K562 (cell line): ENCODE data around the gene SHISA9. TPM values are rescaled to one million over a fixed set of nuclear protein-coding genes. Genes with fewer than 3 reads are reported as not detected.
A peak's percentile ranks its signal among the peaks of the same experiment; 100 is the strongest.

Experiments used
- ATAC-seq: fragments of 200-7000 bp; cut with Tn5 transposase; 3 replicates; pipeline ENCODE4 v1.9.1; 2020; ENCODE audit warnings: moderate library complexity
- BruUV-seq: library from RNA; stranded (reverse); fragments of 400-500 nt; replicated peaks from 2 replicates; lab custom pipeline; 2021; lab: Mats Ljungman, UMichigan
- CTCF ChIA-PET: fragments of 300-600 bp; formaldehyde crosslinking; extraction: SDS; loops from one replicate; lab custom pipeline; 2021; ENCODE audit warnings: low intra/inter-chr PET ratio; lab: Yijun Ruan, JAX
- POLR2A ChIA-PET: fragments of 300-600, 350-650 bp; sonication (Branson Sonifier 250); formaldehyde crosslinking; extraction: SDS; loops from one replicate; lab custom pipeline; 2021; ENCODE audit warnings: antibody characterized with exemption, inconsistent platforms; lab: Yijun Ruan, JAX
- DNase-seq, 4 experiments: peaks; one replicate each; pipeline versions ENCODE4 v3.0.0 to v3.0.0-alpha.2; 2011 to 2018; ENCODE audit warnings: low spot score in 3 of 4, mixed read lengths in 3 of 4; ENCODE audit errors: extremely low read depth in 1 of 4
- FAIRE-seq: peaks from 2 replicates; lab custom pipeline; 2011; peaks lifted over from hg19 to GRCh38; lab: Jason Lieb, UNC
- H2AFZ ChIP-seq: 2 replicates; pipeline ENCODE4 v1.6.0; 2011; ENCODE audit warnings: low read depth, low read length, control low read depth, inconsistent platforms
- H3K27ac ChIP-seq: fragments of 200-600 bp; 3 replicates; pipeline ENCODE4 v1.8.0; 2011; ENCODE audit warnings: low read depth, mild to moderate bottlenecking, control low read depth, inconsistent platforms, low read length, moderate library complexity, mixed read lengths; ENCODE audit errors: extremely low read depth
- H3K27me3 ChIP-seq, 2 experiments: fragments of 300-600 bp in 1 of 2; 2 replicates in 1 of 2; 3 replicates in 1 of 2; pipeline versions ENCODE4 v1.6.0 to v1.8.0; 2011; ENCODE audit warnings: inconsistent platforms in 2 of 2, low read length in 2 of 2, mild to moderate bottlenecking in 1 of 2, mixed read lengths in 1 of 2, moderate library complexity in 1 of 2; ENCODE audit not compliant: control insufficient read depth in 2 of 2, insufficient read depth in 2 of 2
- H3K36me3 ChIP-seq: fragments of 300-600 bp; 3 replicates; pipeline ENCODE4 v1.8.0; 2011; ENCODE audit warnings: mild to moderate bottlenecking, low read length, inconsistent platforms; ENCODE audit not compliant: control insufficient read depth, insufficient read depth
- H3K4me1 ChIP-seq, 2 experiments: fragments of 200-600 bp in 1 of 2; replicated peaks in 1 of 2; 2 replicates in 1 of 2; 3 replicates in 1 of 2; pipeline versions ENCODE4 v1.5.1 to v1.8.0; 2011; ENCODE audit warnings: inconsistent platforms in 2 of 2, low read length in 2 of 2, mild to moderate bottlenecking in 1 of 2, mixed read lengths in 1 of 2, moderate library complexity in 1 of 2; ENCODE audit not compliant: control insufficient read depth in 2 of 2, insufficient read depth in 2 of 2
- H3K4me2 ChIP-seq: 2 replicates; pipeline ENCODE4 v1.6.1; 2011; ENCODE audit warnings: low read length, control low read depth, inconsistent platforms, mixed read lengths; ENCODE audit not compliant: insufficient read depth
- H3K4me3 ChIP-seq: fragments of 200-600 bp; sonication (generic), shearing (Covaris generic); 2 replicates; pipeline ENCODE4 v1.5.1; 2016; ENCODE audit warnings: control low read depth, inconsistent platforms
- H3K79me2 ChIP-seq: fragments of 200-600 bp; 3 replicates; pipeline ENCODE4 v1.8.0; 2011; ENCODE audit warnings: low read length, inconsistent platforms; ENCODE audit not compliant: control insufficient read depth, insufficient read depth
- H3K9ac ChIP-seq, 2 experiments: 2 replicates each; pipeline versions ENCODE4 v1.6.0 to v1.6.1; 2011; ENCODE audit warnings: low read depth in 2 of 2, low read length in 2 of 2, control low read depth in 1 of 2, inconsistent platforms in 1 of 2, mild to moderate bottlenecking in 1 of 2, mixed read lengths in 1 of 2; ENCODE audit not compliant: insufficient read depth in 1 of 2
- H3K9me1 ChIP-seq: one replicate; pipeline ENCODE4 v1.6.0; 2011; ENCODE audit warnings: inconsistent platforms, mild to moderate bottlenecking, low read length, moderate library complexity; ENCODE audit not compliant: control insufficient read depth, insufficient read depth
- H3K9me3 ChIP-seq: replicated peaks from 2 replicates; pipeline ENCODE4 v1.5.1; 2011; ENCODE audit warnings: low read depth, low read length, inconsistent platforms; ENCODE audit not compliant: control insufficient read depth, insufficient read depth
- H4K20me1 ChIP-seq: replicated peaks from 2 replicates; pipeline ENCODE4 v1.6.1; 2011; ENCODE audit warnings: low read length, inconsistent platforms, mixed read lengths; ENCODE audit not compliant: control insufficient read depth, insufficient read depth
- CBX8 ChIP-seq: fragments of 200-600 bp; sonication (generic); IDR thresholded peaks from 2 replicates; pipeline ENCODE4 v1.6.1; 2012; ENCODE audit warnings: borderline replicate concordance, mixed run types, low read depth, mild to moderate bottlenecking, moderate library complexity, mixed read lengths, low read length, control low read depth, inconsistent platforms; ENCODE audit not compliant: poor library complexity, severe bottlenecking; ENCODE audit errors: extremely low read depth
- HDAC1 ChIP-seq, 2 experiments: fragments of 450-650 bp; IDR thresholded peaks; 2 replicates each; pipeline ENCODE4 v1.6.1; 2016 to 2017; ENCODE audit warnings: inconsistent platforms in 1 of 2, mild to moderate bottlenecking in 1 of 2, moderate library complexity in 1 of 2
- HDAC3 ChIP-seq: fragments of 450-650 bp; IDR thresholded peaks from 2 replicates; pipeline ENCODE4 v1.6.1; 2018; ENCODE audit warnings: borderline replicate concordance, mild to moderate bottlenecking, moderate library complexity; ENCODE audit not compliant: partially characterized antibody
- MED1 ChIP-seq: sonication (generic); formaldehyde crosslinking; IDR thresholded peaks from 2 replicates; pipeline ENCODE4 v1.8.1; 2023; ENCODE audit warnings: missing genetic modification reagents, borderline replicate concordance
- POLR3G ChIP-seq: IDR thresholded peaks from 2 replicates; pipeline ENCODE4 v1.6.1; 2011; ENCODE audit not compliant: insufficient read length, insufficient replicate concordance; ENCODE audit errors: extremely low read depth
- PRPF4 ChIP-seq: fragments of 200-400 bp; formaldehyde crosslinking; IDR thresholded peaks from one replicate; pipeline ENCODE4 v1.6.1; 2017; ENCODE audit warnings: low read length, low read depth, mild to moderate bottlenecking; ENCODE audit not compliant: insufficient read depth, poor library complexity, severe bottlenecking
- RAD21 ChIP-seq, 2 experiments: fragments of 250-450 bp in 1 of 2; fragments of 450-650 bp in 1 of 2; sonication (Bioruptor Pico) in 1 of 2; formaldehyde crosslinking in 1 of 2; IDR thresholded peaks in 1 of 2; conservative IDR thresholded peaks in 1 of 2; 2 replicates each; pipeline versions ENCODE4 v1.4.0 to v1.8.0; 2020 to 2022; ENCODE audit warnings: mild to moderate bottlenecking in 2 of 2, moderate library complexity in 1 of 2
- RAD51 ChIP-seq: fragments of 450-650 bp; IDR thresholded peaks from 2 replicates; pipeline ENCODE4 v1.7.1; 2016; ENCODE audit warnings: low read depth, mild to moderate bottlenecking, borderline replicate concordance
- RBM34 ChIP-seq: fragments of 200-400 bp; formaldehyde crosslinking; IDR thresholded peaks from 2 replicates; pipeline ENCODE4 v1.6.1; 2018; ENCODE audit warnings: low read length, borderline replicate concordance; ENCODE audit not compliant: insufficient read depth
- ZBED1 ChIP-seq: IDR thresholded peaks from 2 replicates; pipeline ENCODE4 v1.6.1; 2014
- ZNF668 ChIP-seq: fragments of 250-450 bp; sonication (Bioruptor Pico); IDR thresholded peaks from 2 replicates; pipeline ENCODE4 v1.8.0; 2022; ENCODE audit warnings: mild to moderate bottlenecking, inconsistent platforms
- ZSCAN32 ChIP-seq: fragments of 450-650 bp; formaldehyde crosslinking; IDR thresholded peaks from 2 replicates; pipeline ENCODE4 v1.4.0; 2020; ENCODE audit warnings: mild to moderate bottlenecking, moderate library complexity
- WGBS: fragments of 100-300 bp; shearing (Covaris generic); methylation state at CpG from one replicate; pipeline ENCODE4 v1.1.6; 2016; ENCODE audit warnings: low coverage, mixed read lengths; ENCODE audit not compliant: insufficient coverage; ENCODE audit errors: missing lambda C conversion rate; 5-methylcytosine and 5-hydroxymethylcytosine counted together
- in situ Hi-C: fragments of 300-500 bp; cut with MboI; formaldehyde crosslinking; loops from 4 replicates; pipeline ENCODE4 v1.15.0; 2018; ENCODE audit warnings: inconsistent platforms, mixed read lengths
- intact Hi-C: fragments of 100-400 bp; cut with micrococcal nuclease; formaldehyde crosslinking; loops from 2 replicates; pipeline ENCODE4 v1.14.2; 2022
- polyA plus RNA-seq, 8 experiments: library from polyadenylated mRNA; depleted of rRNA in 4 of 8; stranded (reverse) in 5 of 8; unstranded in 3 of 8; fragments of >200 nt; fragmentation: Nextera tagmentation in 2 of 8; fragmentation: Illumina TruSeq in 1 of 8; extraction: Ambion mirVana in 2 of 8; extraction: Trizol in 1 of 8; gene quantifications; 2 replicates each; pipeline versions ENCODE4 v1.2.1 to v1.2.3, GENCODE V29; 2011 to 2014; ENCODE audit warnings: inconsistent platforms in 1 of 8, missing spikeins in 1 of 8
- total RNA-seq, 7 experiments: library from RNA; depleted of rRNA in 6 of 7; stranded (reverse); fragments of >200 nt in 6 of 7; fragmentation: Illumina TruSeq in 2 of 7; extraction: Trizol in 2 of 7; gene quantifications; 2 replicates each; pipeline versions ENCODE4 v1.2.1 to v1.2.3, GENCODE V29; 2011 to 2021; ENCODE audit warnings: low replicate concordance in 1 of 7
- TF ChIP-seq, protein P1 (sequence below): fragments of 450-650 bp; formaldehyde crosslinking; IDR thresholded peaks from 2 replicates; pipeline ENCODE4 v1.4.0; 2020; ENCODE audit warnings: mild to moderate bottlenecking, mixed read lengths
- TF ChIP-seq, protein P2 (sequence below): fragments of 250-450 bp; sonication (Bioruptor Pico); IDR thresholded peaks from 2 replicates; pipeline ENCODE4 v1.5.0; 2022; ENCODE audit warnings: mild to moderate bottlenecking
- TF ChIP-seq, protein P3 (sequence below), 2 experiments: IDR thresholded peaks in 1 of 2; conservative IDR thresholded peaks in 1 of 2; 2 replicates each; pipeline ENCODE4 v1.6.1; 2016; ENCODE audit warnings: low read depth in 2 of 2, mild to moderate bottlenecking in 1 of 2, missing compliant biosample characterization in 1 of 2, missing genetic modification characterization in 1 of 2, moderate library complexity in 1 of 2

Gene SHISA9
- total and polyA plus RNA-seq, 9 of the 15 experiments (the other 6 are each of a cell fraction or from before 2014, with no cell fraction given), result under 0.01 to 0.16 (median 0.01) TPM; not detected in 6

DNA sequence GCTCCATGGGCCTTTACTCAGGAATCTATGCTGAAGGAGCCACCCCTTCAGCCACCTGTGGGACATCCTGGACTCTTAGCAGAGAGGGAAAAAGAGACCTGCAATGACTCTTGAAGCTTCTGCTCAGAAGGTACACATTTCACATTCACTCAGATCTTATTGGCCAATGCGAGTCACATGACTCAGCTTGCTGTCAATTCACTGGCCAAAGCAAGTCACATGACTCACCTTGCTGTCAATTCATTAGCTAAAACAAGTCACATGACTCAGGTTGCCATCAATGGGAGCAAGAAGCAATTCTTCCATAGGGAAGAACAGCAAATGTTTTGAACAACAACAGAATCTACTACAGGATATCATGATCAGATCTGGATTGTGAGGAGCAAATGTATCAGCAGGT is 233.4 kb downstream of the SHISA9 start:
- Histone ChIP-seq H3K9me3 (no peaks in the 10 kb centered on the region), H3K9ac (no peak overlapping the region), H3K36me3 (no peaks in the 10 kb centered on the region), H3K9me1 (no peaks in the 10 kb centered on the region), H3K4me2 (no peak overlapping the region), H3K79me2 (no peaks in the 10 kb centered on the region), H3K4me1 (no peaks in the 10 kb centered on the region), H4K20me1 (no peaks in the 10 kb centered on the region), H2AFZ (no peak overlapping the region), H3K27me3 (no peaks in the 10 kb centered on the region), H3K4me3 (no peak overlapping the region), H3K27ac (no peak overlapping the region)
- BruUV-seq, result no TSS peak
- WGBS, result 0% methylated on average over 1 of the region's 1 CpG
- ChIA-PET CTCF (no interaction called here), POLR2A (interaction anchor here (0.6 to 1.6 kb wide), 2 partner anchors 9 to 1220 kb away, joined by 3 read pairs; no protein-coding TSS in a partner anchor)
- ATAC-seq (no peak), FAIRE-seq (no peak), DNase-seq (no peak)
- intact Hi-C loops (no loop called here), in situ Hi-C loops (no loop called here)
- TF ChIP-seq POLR3G (no peak), HDAC3 (no peak), ZBED1 (no peak), RAD21 (CRISPR knock-in tag; conservative IDR thresholded peaks at IDR 0.05 in 1 of 2, IDR thresholded peaks at IDR 0.05 in 1 of 2) (no peak), RAD51 (peak; percentile 87), ZNF668 (no peak), ZSCAN32 (CRISPR knock-in tag) (no peak), PRPF4 (no peak), HDAC1 (IDR thresholded peaks at IDR 0.05) (no peak), CBX8 (no peak), RBM34 (no peak), MED1 (CRISPR knock-in tag) (no peak)
- TF ChIP-seq, protein P1, sequence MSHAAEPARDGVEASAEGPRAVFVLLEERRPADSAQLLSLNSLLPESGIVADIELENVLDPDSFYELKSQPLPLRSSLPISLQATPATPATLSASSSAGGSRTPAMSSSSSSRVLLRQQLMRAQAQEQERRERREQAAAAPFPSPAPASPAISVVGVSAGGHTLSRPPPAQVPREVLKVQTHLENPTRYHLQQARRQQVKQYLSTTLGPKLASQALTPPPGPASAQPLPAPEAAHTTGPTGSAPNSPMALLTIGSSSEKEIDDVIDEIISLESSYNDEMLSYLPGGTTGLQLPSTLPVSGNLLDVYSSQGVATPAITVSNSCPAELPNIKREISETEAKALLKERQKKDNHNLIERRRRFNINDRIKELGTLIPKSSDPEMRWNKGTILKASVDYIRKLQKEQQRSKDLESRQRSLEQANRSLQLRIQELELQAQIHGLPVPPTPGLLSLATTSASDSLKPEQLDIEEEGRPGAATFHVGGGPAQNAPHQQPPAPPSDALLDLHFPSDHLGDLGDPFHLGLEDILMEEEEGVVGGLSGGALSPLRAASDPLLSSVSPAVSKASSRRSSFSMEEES (CRISPR knock-in tag), result peak; percentile 93
- TF ChIP-seq, protein P2, sequence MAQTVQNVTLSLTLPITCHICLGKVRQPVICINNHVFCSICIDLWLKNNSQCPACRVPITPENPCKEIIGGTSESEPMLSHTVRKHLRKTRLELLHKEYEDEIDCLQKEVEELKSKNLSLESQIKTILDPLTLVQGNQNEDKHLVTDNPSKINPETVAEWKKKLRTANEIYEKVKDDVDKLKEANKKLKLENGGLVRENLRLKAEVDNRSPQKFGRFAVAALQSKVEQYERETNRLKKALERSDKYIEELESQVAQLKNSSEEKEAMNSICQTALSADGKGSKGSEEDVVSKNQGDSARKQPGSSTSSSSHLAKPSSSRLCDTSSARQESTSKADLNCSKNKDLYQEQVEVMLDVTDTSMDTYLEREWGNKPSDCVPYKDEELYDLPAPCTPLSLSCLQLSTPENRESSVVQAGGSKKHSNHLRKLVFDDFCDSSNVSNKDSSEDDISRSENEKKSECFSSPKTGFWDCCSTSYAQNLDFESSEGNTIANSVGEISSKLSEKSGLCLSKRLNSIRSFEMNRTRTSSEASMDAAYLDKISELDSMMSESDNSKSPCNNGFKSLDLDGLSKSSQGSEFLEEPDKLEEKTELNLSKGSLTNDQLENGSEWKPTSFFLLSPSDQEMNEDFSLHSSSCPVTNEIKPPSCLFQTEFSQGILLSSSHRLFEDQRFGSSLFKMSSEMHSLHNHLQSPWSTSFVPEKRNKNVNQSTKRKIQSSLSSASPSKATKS, result no peak
- TF ChIP-seq, protein P3, sequence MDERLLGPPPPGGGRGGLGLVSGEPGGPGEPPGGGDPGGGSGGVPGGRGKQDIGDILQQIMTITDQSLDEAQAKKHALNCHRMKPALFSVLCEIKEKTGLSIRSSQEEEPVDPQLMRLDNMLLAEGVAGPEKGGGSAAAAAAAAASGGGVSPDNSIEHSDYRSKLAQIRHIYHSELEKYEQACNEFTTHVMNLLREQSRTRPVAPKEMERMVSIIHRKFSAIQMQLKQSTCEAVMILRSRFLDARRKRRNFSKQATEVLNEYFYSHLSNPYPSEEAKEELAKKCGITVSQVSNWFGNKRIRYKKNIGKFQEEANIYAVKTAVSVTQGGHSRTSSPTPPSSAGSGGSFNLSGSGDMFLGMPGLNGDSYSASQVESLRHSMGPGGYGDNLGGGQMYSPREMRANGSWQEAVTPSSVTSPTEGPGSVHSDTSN (CRISPR knock-in tag; IDR thresholded peaks at IDR 0.05; ENCODE audit: low read depth), result no peak
- TF ChIP-seq, protein P3 (tag; conservative IDR thresholded peaks at IDR 0.05; ENCODE audit: low read depth), result no peak
